Colon (tissue), 2 donors: ENCODE measurements around the gene ADM5.
"Not testable (repeated sequence)": the region's sequence is repeated elsewhere in the genome, so short reads cannot be mapped to it uniquely, and the experiment has no call there.

Experiments used
- FAIRE-seq: peaks from 2 replicates; lab custom pipeline; 2012; peaks lifted over from hg19 to GRCh38; lab: Jason Lieb, UNC
- donor health status: control.
- donor health status: control.

ADM5 gene

GRCh38 chr19:49701271-49701786 is 11.9 kb downstream of the ADM5 start:
- FAIRE-seq, result no peak

- FAIRE-seq, result no peak
Measured at GRCh38 chr19:49704888-49705642, 15.7 kb downstream of the ADM5 start.

GRCh38 chr19:49705919-49706318 is 16.5 kb downstream of the ADM5 start:
- FAIRE-seq, result no peak

- FAIRE-seq, result no peak
Measured at GRCh38 chr19:49710372-49710951, 21.1 kb downstream of the ADM5 start.

- no peak for FAIRE-seq
Measured at GRCh38 chr19:49712397-49712859, 23.0 kb downstream of the ADM5 start.

- FAIRE-seq, result no peak
Measured at GRCh38 chr19:49713236-49713845, 23.9 kb downstream of the ADM5 start.

- no peak for FAIRE-seq
Measured at GRCh38 chr19:49716154-49716553, 26.8 kb downstream of the ADM5 start.

- FAIRE-seq, result no peak
Measured at GRCh38 chr19:49718511-49718910, 29.1 kb downstream of the ADM5 start.

- no peak for FAIRE-seq
Measured at GRCh38 chr19:49718991-49719390, 29.6 kb downstream of the ADM5 start.

GRCh38 chr19:49719420-49719819 is 30.0 kb downstream of the ADM5 start:
- FAIRE-seq, result not testable (repeated sequence)

GRCh38 chr19:49727217-49728030 is 38.0 kb downstream of the ADM5 start:
- FAIRE-seq, result no peak

GRCh38 chr19:49730166-49730565 is 40.8 kb downstream of the ADM5 start:
- no peak for FAIRE-seq

GRCh38 chr19:49738268-49738667 is 48.9 kb downstream of the ADM5 start:
- no peak for FAIRE-seq

- no peak for FAIRE-seq
Measured at GRCh38 chr19:49739098-49739497, 49.7 kb downstream of the ADM5 start.

GRCh38 chr19:49739933-49740332 is 50.5 kb downstream of the ADM5 start:
- FAIRE-seq, result no peak
